Cardiac fibroblast (primary cell): ENCODE data around the gene MAP2K6.
A peak's percentile ranks its signal among the peaks of the same experiment; 100 is the strongest.

Experiments
- DNase-seq, 2 donors: peaks; one replicate each; pipeline versions ENCODE4 v3.0.0 to v3.0.0-alpha.2; 2010; ENCODE audit warnings: low read depth in 2 of 2
- H3K4me3 ChIP-seq, 2 donors: replicated peaks in 1 of 2; 1 replicate in 1 of 2; 2 replicates in 1 of 2; pipeline ENCODE4 v1.5.1; 2011; ENCODE audit warnings: low read depth in 2 of 2, low read length in 2 of 2, mild to moderate bottlenecking in 2 of 2, moderate library complexity in 1 of 2
- CTCF ChIP-seq: IDR thresholded peaks from one replicate; pipeline ENCODE4 v1.5.1; 2011; ENCODE audit warnings: low read depth, mild to moderate bottlenecking, low read length, inconsistent platforms

The MAP2K6 gene

GRCh38 chr17:69508814-69509213, 94.3 kb downstream of the MAP2K6 start:
- H3K4me3 ChIP-seq, result no peak overlapping the region
- no peak for TF ChIP-seq CTCF
- no peak for DNase-seq

GRCh38 chr17:69511250-69511649, 96.8 kb downstream of the MAP2K6 start:
- TF ChIP-seq CTCF, result no peak

GRCh38 chr17:69512946-69513345, 98.4 kb downstream of the MAP2K6 start:
- DNase-seq, result no peak
- no peak overlapping the region for H3K4me3 ChIP-seq
- TF ChIP-seq CTCF, result no peak

More at GRCh38 chr17:69511250-69511649, 96.8 kb downstream of the MAP2K6 start:
- H3K4me3 ChIP-seq, result no peak overlapping the region
- DNase-seq, result no peak

GRCh38 chr17:69516225-69516624, 101.7 kb downstream of the MAP2K6 start:
- TF ChIP-seq CTCF, result no peak
- no peak for DNase-seq
- no peak overlapping the region for H3K4me3 ChIP-seq

GRCh38 chr17:69516911-69517310, 102.4 kb downstream of the MAP2K6 start:
- TF ChIP-seq CTCF, result no peak

GRCh38 chr17:69518951-69519350, 104.5 kb downstream of the MAP2K6 start:
- DNase-seq, result no peak
- H3K4me3 ChIP-seq, result no peak overlapping the region
- no peak for TF ChIP-seq CTCF

More at GRCh38 chr17:69516911-69517310, 102.4 kb downstream of the MAP2K6 start:
- no peak overlapping the region for H3K4me3 ChIP-seq
- DNase-seq, result no peak

- H3K4me3 ChIP-seq, result no peak overlapping the region
- DNase-seq, result peak; percentile 67 to 74
- peak; percentile 80 for TF ChIP-seq CTCF
Measured at GRCh38 chr17:69523244-69523861, 108.9 kb downstream of the MAP2K6 start.
